BLaER1 treated with 17β-estradiol and CSF1 and Interleukin-3, amounts not matched to agents 10 nM and 100 nM (cell line): Measurements from ENCODE around the gene LRRFIP2.

ENCODE experiments used
- H3K27ac ChIP-seq, 11 experiments: shearing (Covaris generic); formaldehyde crosslinking; 2 replicates each; pipeline ENCODE4 v1.8.1; 2022
- H3K27me3 ChIP-seq, 11 experiments: shearing (Covaris generic); formaldehyde crosslinking; 2 replicates each; pipeline ENCODE4 v1.8.1; 2022
- H3K36me3 ChIP-seq, 11 experiments: shearing (Covaris generic); formaldehyde crosslinking; 2 replicates each; pipeline ENCODE4 v1.8.1; 2022
- H3K4me1 ChIP-seq, 10 experiments: shearing (Covaris generic); formaldehyde crosslinking; 2 replicates each; pipeline ENCODE4 v1.8.1; 2022
- H3K4me2 ChIP-seq, 11 experiments: shearing (Covaris generic); formaldehyde crosslinking; 2 replicates each; pipeline ENCODE4 v1.8.1; 2022
- H3K4me3 ChIP-seq, 10 experiments: shearing (Covaris generic); formaldehyde crosslinking; 2 replicates each; pipeline ENCODE4 v1.8.1; 2022
- H3K9ac ChIP-seq, 11 experiments: shearing (Covaris generic); formaldehyde crosslinking; 2 replicates each; pipeline ENCODE4 v1.8.1; 2022
- H3K9me3 ChIP-seq, 11 experiments: shearing (Covaris generic); formaldehyde crosslinking; replicated peaks in 1 of 11; 2 replicates each; pipeline ENCODE4 v1.8.1; 2022
- H4K20me1 ChIP-seq, 11 experiments: shearing (Covaris generic); formaldehyde crosslinking; 2 replicates each; pipeline ENCODE4 v1.8.1; 2022
- Cebpa-rat ChIP-seq, 11 experiments: shearing (Covaris generic); IDR thresholded peaks; 2 replicates each; pipeline ENCODE4 v1.8.1; 2022

Gene LRRFIP2

DNA sequence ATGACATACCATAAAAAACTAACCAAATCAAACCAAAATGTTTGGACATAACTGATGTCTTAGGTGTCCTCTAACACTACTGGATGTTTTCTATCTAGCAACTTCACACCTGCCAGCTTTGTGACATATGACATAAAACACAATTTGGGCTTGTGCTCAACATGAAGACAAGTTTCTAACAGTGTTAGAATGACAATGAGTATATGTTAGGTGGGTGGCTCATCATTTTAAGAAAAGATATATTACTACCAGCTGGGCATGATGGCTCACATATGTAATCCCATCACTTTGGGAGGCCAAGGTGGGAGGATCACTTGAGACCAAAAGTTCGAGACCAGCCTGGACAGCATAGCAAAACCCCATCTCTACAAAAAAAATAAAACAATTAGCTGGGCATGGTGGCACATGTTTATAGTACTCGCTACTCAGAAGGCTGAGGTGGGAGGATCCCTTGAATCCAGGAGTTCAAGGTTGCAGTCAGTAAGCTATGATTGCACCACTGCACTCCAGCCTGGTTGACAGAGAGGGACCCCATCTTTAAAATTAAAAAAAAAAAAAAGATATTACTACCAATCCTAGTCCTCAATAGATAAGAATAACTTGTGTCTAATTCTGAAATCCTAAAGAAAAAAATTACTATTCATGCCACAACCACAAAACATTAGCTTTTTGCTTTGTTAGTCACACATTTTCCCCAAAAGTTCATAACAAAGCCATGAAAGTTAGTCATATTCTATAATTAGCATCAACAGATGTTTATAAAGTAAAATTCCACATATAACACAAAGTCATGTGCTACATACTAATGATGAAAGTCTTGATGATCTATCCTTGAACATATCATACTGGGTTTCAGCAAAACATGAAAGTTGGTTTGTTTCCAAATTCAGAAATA lies 59.9 kb downstream of the LRRFIP2 start:
- H3K27me3 ChIP-seq, result no peaks in the 10 kb centered on the region
- peaks cover 4 to 28% (median 8%) of the 10 kb centered on the region in 11 experiments; a peak in 15 of 22 replicates for H3K36me3 ChIP-seq
- H3K27ac ChIP-seq, result peak overlapping the region in 4 of 11 experiments; percentile 0 to 48 (median 22); a peak in 6 of 22 replicates
- H3K9ac ChIP-seq, result no peak overlapping the region
- H3K9me3 ChIP-seq, result 0 out of 22 replicates have a peak, but pooled peaks cover 0 to 3% (median 0%) of the 10 kb centered on the region in 11 experiments
- no peak overlapping the region for H3K4me3 ChIP-seq
- H3K4me1 ChIP-seq, result peaks cover 0 to 16% (median 8%) of the 10 kb centered on the region in 10 experiments; a peak in 11 of 20 replicates
- H4K20me1 ChIP-seq, result no peaks in the 10 kb centered on the region
- TF ChIP-seq Cebpa-rat (IDR thresholded peaks at IDR 0.05), result no peak
- peak overlapping the region in 8 of 11 experiments; percentile 1 to 42 (median 30); a peak in 7 of 22 replicates for H3K4me2 ChIP-seq

DNA sequence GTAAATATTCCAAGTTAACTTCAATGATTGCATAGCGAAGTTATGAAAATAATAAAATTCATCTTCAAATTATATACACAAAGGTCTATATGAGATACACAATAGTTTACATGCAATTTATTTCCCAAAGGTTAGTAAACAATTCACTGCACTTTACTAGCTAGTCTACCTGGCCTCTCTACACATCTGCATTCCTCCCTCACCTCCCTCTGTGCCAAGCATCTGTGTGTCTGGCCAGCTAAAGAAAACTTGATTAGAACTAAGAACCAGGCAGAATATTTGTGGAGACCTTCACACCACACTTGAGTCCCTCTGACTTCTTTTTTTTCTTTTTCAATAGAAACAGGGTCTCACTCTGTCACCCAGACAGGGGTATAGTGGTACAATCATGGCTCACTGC lies 61.4 kb downstream of the LRRFIP2 start:
- Histone ChIP-seq H3K27ac (no peak overlapping the region), H3K4me3 (no peak overlapping the region), H3K27me3 (no peaks in the 10 kb centered on the region), H3K4me2 (no peak overlapping the region), H3K9me3 (0 out of 22 replicates have a peak, but pooled peaks cover 0 to 3% (median 0%) of the 10 kb centered on the region in 11 experiments), H3K4me1 (peaks cover 0 to 16% (median 8%) of the 10 kb centered on the region in 10 experiments; a peak in 11 of 20 replicates), H3K36me3 (peaks cover 4 to 28% (median 8%) of the 10 kb centered on the region in 11 experiments; a peak in 15 of 22 replicates), H3K9ac (no peak overlapping the region), H4K20me1 (no peaks in the 10 kb centered on the region)
- no peak for TF ChIP-seq Cebpa-rat (IDR thresholded peaks at IDR 0.05)

DNA sequence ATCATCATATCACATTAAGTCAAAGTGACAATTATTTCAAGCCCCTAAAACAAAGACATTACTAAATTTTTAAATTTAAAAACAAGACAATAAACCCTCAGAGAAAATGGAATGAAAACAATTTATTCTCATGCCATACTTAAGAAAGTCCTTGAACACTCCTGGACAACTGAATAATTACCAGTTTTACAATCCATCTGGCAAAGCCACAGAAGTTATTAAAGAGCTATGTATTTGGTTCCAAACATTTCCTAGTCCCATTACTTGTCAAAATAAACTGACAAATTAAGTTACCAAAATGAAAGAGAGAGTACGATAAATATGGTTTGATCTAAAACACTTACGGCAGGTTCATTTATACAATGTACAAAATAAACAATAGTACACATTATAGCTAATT lies 63.2 kb downstream of the LRRFIP2 start:
- Histone ChIP-seq H3K9me3 (0 out of 22 replicates have a peak, but pooled peaks cover 0 to 2% (median 0%) of the 10 kb centered on the region in 11 experiments), H3K27me3 (no peaks in the 10 kb centered on the region), H3K27ac (no peak overlapping the region), H3K4me3 (no peak overlapping the region), H3K4me2 (no peak overlapping the region), H3K9ac (no peak overlapping the region), H4K20me1 (no peaks in the 10 kb centered on the region), H3K36me3 (peaks cover 4 to 28% (median 8%) of the 10 kb centered on the region in 11 experiments; a peak in 15 of 22 replicates), H3K4me1 (peaks cover 0 to 16% (median 8%) of the 10 kb centered on the region in 10 experiments; a peak in 11 of 20 replicates)
- no peak for TF ChIP-seq Cebpa-rat (IDR thresholded peaks at IDR 0.05)

DNA sequence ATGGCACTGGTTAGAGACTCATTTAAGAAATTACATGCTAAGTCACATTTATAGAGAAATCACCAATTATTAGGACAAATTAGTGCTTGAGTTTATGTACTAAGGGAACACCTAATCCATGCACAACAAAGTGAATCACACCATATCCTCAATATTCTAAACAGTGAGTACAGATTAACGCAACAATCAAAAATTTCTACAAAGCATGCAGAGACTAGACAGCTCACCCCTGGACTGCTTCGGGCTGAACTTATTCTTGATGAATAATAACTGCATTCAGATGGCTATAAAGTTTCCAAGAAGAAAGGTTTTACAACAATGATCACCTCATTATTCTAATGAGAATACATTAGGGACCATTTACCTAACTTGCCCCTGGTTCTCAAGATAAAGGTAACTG lies 66.5 kb downstream of the LRRFIP2 start:
- TF ChIP-seq Cebpa-rat (IDR thresholded peaks at IDR 0.05), result no peak
- H3K9me3 ChIP-seq, result no peaks in the 10 kb centered on the region
- no peaks in the 10 kb centered on the region for H4K20me1 ChIP-seq
- H3K36me3 ChIP-seq, result peaks cover 0 to 10% (median under 1%) of the 10 kb centered on the region in 11 experiments; a peak in 5 of 22 replicates
- H3K27ac ChIP-seq, result no peak overlapping the region
- no peak overlapping the region for H3K9ac ChIP-seq
- H3K27me3 ChIP-seq, result no peaks in the 10 kb centered on the region
- H3K4me3 ChIP-seq, result no peak overlapping the region
- no peak overlapping the region for H3K4me2 ChIP-seq
- H3K4me1 ChIP-seq, result peaks cover 0 to 12% (median 0%) of the 10 kb centered on the region in 10 experiments; a peak in 5 of 20 replicates

DNA sequence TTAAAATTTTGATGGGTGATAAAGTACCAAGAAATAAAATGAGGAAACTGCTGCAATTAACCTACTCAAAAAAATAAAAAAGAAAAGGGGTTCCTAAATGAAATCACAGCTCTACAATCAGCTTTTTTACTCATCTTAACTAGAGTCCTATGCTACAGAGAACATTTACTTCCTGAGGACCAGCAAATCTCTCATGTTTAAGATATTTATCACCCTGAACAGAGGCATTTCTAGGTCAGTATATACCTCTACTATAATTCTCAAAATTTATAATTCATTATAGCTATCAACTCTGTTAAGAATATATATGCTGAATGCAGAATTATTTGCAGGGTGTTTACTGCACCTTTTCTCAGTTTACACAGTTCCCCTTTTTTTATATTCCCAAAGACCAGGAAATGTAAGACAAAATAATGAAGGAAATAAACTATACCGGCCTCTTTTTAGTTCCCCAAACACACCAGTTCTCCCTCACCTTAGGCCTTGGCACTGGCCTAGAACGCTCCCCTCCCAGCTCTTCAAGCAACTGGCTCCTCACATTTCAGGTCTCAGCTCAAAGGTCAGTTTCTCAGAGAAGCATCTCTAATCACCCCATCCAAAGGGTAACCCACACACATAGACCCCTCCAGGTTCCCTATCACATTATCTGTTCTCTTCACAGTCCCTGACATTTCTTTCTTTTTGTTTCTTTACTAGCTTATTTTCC lies 71.1 kb downstream of the LRRFIP2 start:
- H3K36me3 ChIP-seq, result peaks cover 0 to 6% (median 0%) of the 10 kb centered on the region in 11 experiments; a peak in 1 of 22 replicates

DNA sequence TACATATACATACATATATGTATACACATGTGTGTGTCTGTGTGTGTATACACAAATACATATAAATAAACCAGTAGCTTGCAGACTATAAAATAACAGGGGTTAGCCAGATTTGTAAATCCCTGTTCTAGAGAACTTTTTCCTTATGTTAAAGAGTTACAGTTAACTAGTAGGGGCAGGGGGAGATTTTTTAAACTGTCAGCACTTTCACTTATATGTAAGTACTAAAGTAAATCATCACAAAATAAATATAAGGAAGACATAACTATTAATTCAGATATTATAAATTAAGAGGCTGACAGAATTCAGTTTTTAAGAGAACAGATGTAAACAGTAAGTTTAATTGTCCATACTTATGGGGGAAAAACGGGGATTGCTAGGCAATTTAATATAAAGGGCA lies 74.0 kb downstream of the LRRFIP2 start:
- no peaks in the 10 kb centered on the region for H3K27me3 ChIP-seq
- H3K36me3 ChIP-seq, result peaks cover 0 to 17% (median 5%) of the 10 kb centered on the region in 11 experiments; a peak in 9 of 22 replicates
- no peak overlapping the region for H3K9ac ChIP-seq
- H3K27ac ChIP-seq, result no peak overlapping the region
- no peak for TF ChIP-seq Cebpa-rat (IDR thresholded peaks at IDR 0.05)
- no peak overlapping the region for H3K4me2 ChIP-seq
- no peak overlapping the region for H3K4me3 ChIP-seq
- peaks cover 0 to 7% (median 0%) of the 10 kb centered on the region in 10 experiments; a peak in 3 of 20 replicates for H3K4me1 ChIP-seq
- no peaks in the 10 kb centered on the region for H3K9me3 ChIP-seq
- H4K20me1 ChIP-seq, result no peaks in the 10 kb centered on the region

More for the DNA sequence above, 71.1 kb downstream of the LRRFIP2 start:
- Histone ChIP-seq H3K27me3 (no peaks in the 10 kb centered on the region), H4K20me1 (no peaks in the 10 kb centered on the region), H3K4me3 (no peak overlapping the region), H3K4me2 (peak overlapping the region in 1 of 11 experiments; percentile 33; a peak in 1 of 22 replicates), H3K27ac (no peak overlapping the region), H3K9ac (no peak overlapping the region), H3K9me3 (no peaks in the 10 kb centered on the region), H3K4me1 (peaks cover 0 to 7% (median 0%) of the 10 kb centered on the region in 10 experiments; a peak in 3 of 20 replicates)
- TF ChIP-seq Cebpa-rat (IDR thresholded peaks at IDR 0.05), result no peak

DNA sequence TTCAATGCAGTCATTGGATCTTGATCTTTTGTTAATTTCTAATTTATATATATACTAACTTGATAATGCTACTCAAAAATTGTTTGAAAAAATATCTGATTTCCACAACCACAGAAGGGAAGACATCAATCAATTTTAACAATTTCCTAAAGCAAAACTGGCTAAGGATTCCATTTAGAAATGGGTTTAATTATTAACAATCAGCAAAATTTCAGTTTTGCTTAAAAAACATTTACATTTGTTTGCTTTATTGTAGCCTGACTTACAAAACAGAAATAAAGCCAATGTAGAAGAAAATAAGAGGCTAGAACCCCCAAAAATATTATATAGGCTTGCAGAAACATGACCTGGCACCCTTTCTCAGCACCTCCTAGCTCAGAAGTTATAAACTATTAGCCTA lies 74.9 kb downstream of the LRRFIP2 start:
- TF ChIP-seq Cebpa-rat (IDR thresholded peaks at IDR 0.05), result no peak
- Histone ChIP-seq H4K20me1 (no peaks in the 10 kb centered on the region), H3K4me2 (no peak overlapping the region), H3K4me1 (peaks cover 0 to 7% (median 0%) of the 10 kb centered on the region in 10 experiments; a peak in 3 of 20 replicates), H3K36me3 (peaks cover 0 to 26% (median 6%) of the 10 kb centered on the region in 11 experiments; a peak in 10 of 22 replicates), H3K27me3 (no peaks in the 10 kb centered on the region), H3K9ac (no peak overlapping the region), H3K27ac (no peak overlapping the region), H3K4me3 (no peak overlapping the region), H3K9me3 (no peaks in the 10 kb centered on the region)

DNA sequence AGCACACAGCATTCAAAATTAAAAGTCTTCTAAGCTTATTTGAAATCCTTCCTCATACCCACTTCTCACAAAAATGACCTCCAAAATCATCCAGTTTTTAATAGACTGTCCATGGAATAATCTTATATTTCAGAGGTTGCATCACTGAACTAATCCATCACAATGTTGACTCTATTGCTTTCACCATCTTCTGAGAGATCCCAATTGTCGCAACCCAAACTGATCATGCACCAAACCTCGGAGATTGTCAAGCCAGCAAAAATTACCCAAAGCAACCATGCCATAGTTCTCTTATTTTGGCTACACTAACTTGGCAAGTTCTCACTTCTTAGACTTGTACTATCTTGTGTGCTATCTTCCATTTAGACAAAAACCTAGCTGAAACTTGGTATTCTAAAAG lies 75.5 kb downstream of the LRRFIP2 start:
- no peak for TF ChIP-seq Cebpa-rat (IDR thresholded peaks at IDR 0.05)
- Histone ChIP-seq H3K4me2 (no peak overlapping the region), H3K9ac (no peak overlapping the region), H3K9me3 (no peaks in the 10 kb centered on the region), H3K4me3 (no peak overlapping the region), H3K4me1 (peaks cover 0 to 7% (median 0%) of the 10 kb centered on the region in 10 experiments; a peak in 3 of 20 replicates), H3K36me3 (peaks cover 0 to 30% (median 6%) of the 10 kb centered on the region in 11 experiments; a peak in 11 of 22 replicates), H3K27ac (no peak overlapping the region), H3K27me3 (no peaks in the 10 kb centered on the region), H4K20me1 (no peaks in the 10 kb centered on the region)
